ENCODE data around the gene TJP3. TPM values are rescaled to one million over a fixed set of nuclear protein-coding genes. Genes with fewer than 3 reads are reported as not detected.
A peak's percentile ranks its signal among the peaks of the same experiment; 100 is the strongest.

Gene TJP3
- total RNA-seq, 2 donors from 2014 or later, result 297 to 343 TPM

- intact Hi-C loops (cut with DNase I, micrococcal nuclease), result loop anchor here (5.0 kb wide), 1 partner anchor 32 kb away; the partner anchor contains the start of gene PIP5K1C (in 2 of the 2)
- peak; percentile 17 for ATAC-seq
- DNase-seq, result peak; percentile 36 to 81
Measured at GRCh38 chr19:3669947-3670795, 38.0 kb upstream of the TJP3 start.

- ATAC-seq (peak; percentile 22), DNase-seq (peak; percentile 49 to 71)
- intact Hi-C loops (cut with DNase I, micrococcal nuclease), result no loop called here
Measured at GRCh38 chr19:3670796-3671679, 37.1 kb upstream of the TJP3 start.

- DNase-seq (no peak), ATAC-seq (no peak)
- intact Hi-C loops (cut with DNase I, micrococcal nuclease), result no loop called here
Measured at GRCh38 chr19:3671680-3672574, 36.3 kb upstream of the TJP3 start.

GRCh38 chr19:3672575-3672948 is 35.6 kb upstream of the TJP3 start:
- intact Hi-C loops (cut with DNase I, micrococcal nuclease), result no loop called here
- DNase-seq (no peak), ATAC-seq (no peak)

- DNase-seq (no peak), ATAC-seq (no peak)
- intact Hi-C loops (cut with DNase I, micrococcal nuclease), result no loop called here
Measured at GRCh38 chr19:3672993-3673392, 35.2 kb upstream of the TJP3 start.

- intact Hi-C loops (cut with DNase I, micrococcal nuclease), result no loop called here
- ATAC-seq, result no peak
- no peak for DNase-seq
Measured at GRCh38 chr19:3673506-3674439, 34.4 kb upstream of the TJP3 start.

GRCh38 chr19:3674784-3675543 is 33.2 kb upstream of the TJP3 start:
- ATAC-seq, result no peak
- DNase-seq, result no peak
- intact Hi-C loops (cut with DNase I, micrococcal nuclease), result no loop called here

- no peak for DNase-seq
Measured at GRCh38 chr19:3678188-3678587, 30.0 kb upstream of the TJP3 start.

GRCh38 chr19:3679138-3679537 is 29.0 kb upstream of the TJP3 start:
- intact Hi-C loops (cut with DNase I, micrococcal nuclease), result no loop called here
- DNase-seq (no peak), ATAC-seq (no peak)

More at GRCh38 chr19:3678188-3678587, 30.0 kb upstream of the TJP3 start:
- no peak for ATAC-seq
- intact Hi-C loops (cut with DNase I, micrococcal nuclease), result no loop called here

- no peak for DNase-seq
- no peak for ATAC-seq
- intact Hi-C loops (cut with DNase I, micrococcal nuclease), result no loop called here
Measured at GRCh38 chr19:3679581-3679980, 28.6 kb upstream of the TJP3 start.

GRCh38 chr19:3680939-3681338 is 27.2 kb upstream of the TJP3 start:
- ATAC-seq, result no peak
- intact Hi-C loops (cut with DNase I, micrococcal nuclease), result no loop called here
- no peak for DNase-seq

GRCh38 chr19:3682286-3682685 is 25.9 kb upstream of the TJP3 start:
- no peak for DNase-seq
- intact Hi-C loops (cut with DNase I, micrococcal nuclease), result no loop called here
- no peak for ATAC-seq

GRCh38 chr19:3682741-3683404 is 25.3 kb upstream of the TJP3 start:
- DNase-seq, result no peak
- intact Hi-C loops (cut with DNase I, micrococcal nuclease), result no loop called here
- no peak for ATAC-seq

- ATAC-seq (no peak), DNase-seq (peak in 1 of 2 donors; percentile 54)
- intact Hi-C loops (cut with DNase I, micrococcal nuclease), result no loop called here
Measured at GRCh38 chr19:3683405-3684053, 24.7 kb upstream of the TJP3 start.

GRCh38 chr19:3684054-3684816 is 23.9 kb upstream of the TJP3 start:
- DNase-seq (no peak), ATAC-seq (no peak)
- intact Hi-C loops (cut with DNase I, micrococcal nuclease), result no loop called here

Data from left colon (tissue), 2 donors.